D341Med (cell line): ENCODE measurements around the gene ATP13A2.

Experiments
- DNase-seq: peaks from one replicate; pipeline ENCODE4 v3.0.0; 2012; ENCODE audit warnings: low spot score

Gene ATP13A2, protein sequence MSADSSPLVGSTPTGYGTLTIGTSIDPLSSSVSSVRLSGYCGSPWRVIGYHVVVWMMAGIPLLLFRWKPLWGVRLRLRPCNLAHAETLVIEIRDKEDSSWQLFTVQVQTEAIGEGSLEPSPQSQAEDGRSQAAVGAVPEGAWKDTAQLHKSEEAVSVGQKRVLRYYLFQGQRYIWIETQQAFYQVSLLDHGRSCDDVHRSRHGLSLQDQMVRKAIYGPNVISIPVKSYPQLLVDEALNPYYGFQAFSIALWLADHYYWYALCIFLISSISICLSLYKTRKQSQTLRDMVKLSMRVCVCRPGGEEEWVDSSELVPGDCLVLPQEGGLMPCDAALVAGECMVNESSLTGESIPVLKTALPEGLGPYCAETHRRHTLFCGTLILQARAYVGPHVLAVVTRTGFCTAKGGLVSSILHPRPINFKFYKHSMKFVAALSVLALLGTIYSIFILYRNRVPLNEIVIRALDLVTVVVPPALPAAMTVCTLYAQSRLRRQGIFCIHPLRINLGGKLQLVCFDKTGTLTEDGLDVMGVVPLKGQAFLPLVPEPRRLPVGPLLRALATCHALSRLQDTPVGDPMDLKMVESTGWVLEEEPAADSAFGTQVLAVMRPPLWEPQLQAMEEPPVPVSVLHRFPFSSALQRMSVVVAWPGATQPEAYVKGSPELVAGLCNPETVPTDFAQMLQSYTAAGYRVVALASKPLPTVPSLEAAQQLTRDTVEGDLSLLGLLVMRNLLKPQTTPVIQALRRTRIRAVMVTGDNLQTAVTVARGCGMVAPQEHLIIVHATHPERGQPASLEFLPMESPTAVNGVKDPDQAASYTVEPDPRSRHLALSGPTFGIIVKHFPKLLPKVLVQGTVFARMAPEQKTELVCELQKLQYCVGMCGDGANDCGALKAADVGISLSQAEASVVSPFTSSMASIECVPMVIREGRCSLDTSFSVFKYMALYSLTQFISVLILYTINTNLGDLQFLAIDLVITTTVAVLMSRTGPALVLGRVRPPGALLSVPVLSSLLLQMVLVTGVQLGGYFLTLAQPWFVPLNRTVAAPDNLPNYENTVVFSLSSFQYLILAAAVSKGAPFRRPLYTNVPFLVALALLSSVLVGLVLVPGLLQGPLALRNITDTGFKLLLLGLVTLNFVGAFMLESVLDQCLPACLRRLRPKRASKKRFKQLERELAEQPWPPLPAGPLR

DNA sequence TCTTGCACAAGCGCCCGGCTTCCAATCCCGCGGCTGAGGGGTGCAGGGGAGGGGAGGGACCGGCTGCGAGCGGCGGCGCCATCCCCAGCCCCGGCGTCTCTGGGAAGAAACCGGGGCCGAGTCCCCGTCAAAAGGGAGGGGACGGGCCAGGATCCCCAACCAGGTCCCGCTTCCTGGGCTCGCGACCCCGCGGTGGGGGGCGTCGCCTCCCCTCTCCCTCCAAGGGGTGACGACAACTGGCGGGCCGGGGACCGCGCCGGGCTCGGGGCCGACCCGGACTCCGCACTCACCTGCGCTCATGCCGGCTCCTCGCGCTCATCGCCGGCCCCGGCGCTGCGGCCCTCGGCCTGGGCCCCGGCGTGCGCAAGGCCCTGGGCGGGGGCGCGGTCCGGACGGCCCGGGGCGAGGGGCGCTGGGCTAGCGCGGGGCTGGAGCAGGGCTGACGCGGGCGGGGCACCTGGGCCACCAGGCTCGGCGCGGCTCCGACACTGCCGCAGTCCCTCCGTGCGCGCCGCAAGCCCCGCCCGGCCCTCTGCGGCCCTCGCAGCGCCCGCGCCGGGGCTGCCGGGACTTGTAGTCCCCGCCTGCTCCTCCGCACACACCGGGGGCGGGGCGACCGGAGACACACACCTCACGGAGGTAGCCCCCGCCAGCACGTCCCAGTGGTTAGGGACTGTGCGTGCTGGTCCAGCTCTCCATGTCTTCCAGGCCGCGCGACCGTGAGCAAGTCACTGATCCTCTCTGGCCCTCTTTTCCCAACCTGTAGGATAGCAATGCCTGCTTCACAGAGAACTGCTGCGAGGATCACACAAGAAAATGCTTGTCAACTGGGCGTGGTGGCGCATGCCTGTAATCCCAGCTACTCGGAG is at the start of gene ATP13A2:
Gene ATP13A2 (minus strand): TSS at position 490 of the 869 bp plus-strand sequence. CDS start 190 bp downstream, at position 300.
- DNase-seq: peak; percentile 96

DNA sequence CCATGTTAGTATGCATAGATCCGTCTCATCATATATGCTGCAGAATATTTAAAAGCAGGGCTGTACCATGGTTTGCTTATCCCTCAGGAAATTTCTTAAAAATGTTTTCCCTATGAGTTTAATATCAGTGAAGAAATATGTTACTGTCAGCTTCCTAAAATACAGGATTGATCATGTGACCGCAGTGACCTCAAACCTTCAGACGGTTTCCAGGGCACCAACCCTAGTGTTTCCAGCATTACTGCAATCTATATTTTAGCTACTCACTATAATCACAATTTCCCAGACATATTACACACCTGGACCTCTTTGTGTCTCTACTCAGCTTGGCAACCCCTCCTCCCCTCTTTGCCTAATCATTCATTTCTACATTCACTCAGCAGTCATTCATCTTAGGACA is 49.8 kb upstream of the ATP13A2 start:
- DNase-seq: no peak

DNA sequence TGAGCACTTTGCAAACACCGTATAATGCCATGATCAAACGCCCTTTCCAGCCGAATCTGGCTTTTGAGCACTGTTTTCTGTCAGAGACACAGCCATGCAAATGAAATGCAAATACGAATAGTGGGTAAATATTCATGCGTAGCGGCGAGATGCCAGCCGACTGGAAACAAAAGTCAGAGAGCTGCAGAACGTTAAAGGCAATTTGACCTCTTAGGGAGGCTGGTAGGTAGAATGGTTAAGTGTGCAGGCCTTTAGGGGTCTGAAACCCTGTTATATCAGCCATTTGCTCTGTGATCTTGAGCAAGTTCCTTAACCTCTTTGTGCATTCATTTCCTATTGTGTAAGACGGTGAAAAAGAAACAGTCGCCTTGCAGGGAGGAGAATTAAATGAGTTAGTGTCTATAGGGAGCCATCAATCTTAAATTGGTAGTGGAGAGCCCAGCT is 48.6 kb upstream of the ATP13A2 start:
- no peak for DNase-seq

DNA sequence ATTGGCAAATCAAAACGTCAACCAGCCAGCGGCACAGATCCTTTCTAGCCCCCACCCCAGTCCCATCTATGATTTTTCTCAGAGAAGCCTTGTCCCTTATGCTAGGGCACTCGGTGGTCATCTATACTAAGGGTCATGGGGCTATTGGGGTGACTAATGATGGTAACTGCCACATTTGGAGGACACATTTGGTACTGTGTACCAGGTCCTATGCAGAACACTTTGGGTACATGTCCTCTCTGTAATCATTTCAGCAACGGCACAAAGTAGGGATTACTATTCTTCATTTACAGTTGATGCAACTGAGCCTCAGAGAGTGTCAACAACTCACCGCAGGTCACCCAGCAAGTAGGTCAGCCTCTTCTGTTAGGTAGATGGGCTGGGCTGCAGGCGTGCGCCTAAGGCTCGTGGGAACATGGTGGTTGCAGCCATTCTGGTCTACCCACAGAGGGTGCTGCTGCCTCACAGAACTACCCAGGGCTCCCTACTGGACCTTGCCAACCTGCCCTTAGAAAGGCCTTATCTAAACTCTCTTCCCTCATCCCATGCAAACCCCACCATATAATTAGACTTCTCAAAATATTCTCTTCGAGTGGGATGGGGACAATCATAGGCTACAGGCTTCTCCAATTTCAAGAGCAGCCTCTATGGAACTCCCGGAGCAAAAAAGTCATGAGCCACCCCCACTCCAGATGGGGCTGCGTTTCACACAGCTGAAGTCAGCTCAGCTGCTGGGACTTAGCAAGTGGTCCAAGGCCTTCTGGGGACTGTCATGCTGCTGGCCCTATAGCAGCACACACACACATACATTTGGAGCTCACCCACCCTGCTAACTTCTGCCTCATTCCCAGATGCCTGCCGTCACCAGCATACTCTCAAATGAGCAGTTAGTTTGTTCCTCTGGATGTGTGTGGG is 47.9 kb upstream of the ATP13A2 start:
- DNase-seq: peak; percentile 83

DNA sequence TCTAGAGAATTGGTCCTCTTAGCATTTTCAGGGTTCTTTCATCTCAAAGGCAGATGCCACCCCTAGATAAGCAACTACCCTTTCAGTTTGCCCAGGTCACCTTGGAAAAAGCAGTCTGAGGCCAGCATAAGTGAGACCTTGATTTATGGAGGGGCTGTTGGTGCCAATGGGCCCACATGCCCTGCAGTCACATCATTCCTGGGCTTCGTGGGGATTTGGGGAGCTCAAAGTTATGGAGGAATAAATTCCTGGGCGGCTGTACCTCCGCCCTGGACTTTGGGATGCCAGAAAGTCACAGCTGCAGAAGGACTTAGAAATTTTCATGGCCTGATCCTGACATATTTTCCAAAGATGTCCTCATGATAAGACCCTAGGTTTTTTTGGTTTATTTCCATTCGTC is 44.8 kb upstream of the ATP13A2 start:
- DNase-seq: no peak

DNA sequence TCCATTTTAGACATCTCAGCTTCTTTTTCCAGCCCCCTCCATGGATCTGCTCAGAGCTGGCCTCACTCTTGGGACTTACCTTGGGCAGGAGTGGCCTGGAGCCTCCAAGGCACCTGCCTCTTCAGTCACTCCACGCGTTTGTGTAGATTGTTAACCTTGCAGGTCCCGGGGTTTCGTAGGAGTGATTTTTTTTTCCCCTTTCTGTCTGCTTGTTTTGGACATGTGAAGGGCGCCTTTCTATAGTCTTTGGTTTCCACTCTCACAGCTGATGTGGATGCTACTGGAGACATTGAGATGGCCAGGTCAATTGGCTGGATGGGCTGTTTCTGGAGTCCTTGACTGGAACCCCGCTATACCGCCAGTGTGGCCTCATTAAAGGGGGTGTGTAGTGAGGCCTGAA is 44.1 kb upstream of the ATP13A2 start:
- no peak for DNase-seq

DNA sequence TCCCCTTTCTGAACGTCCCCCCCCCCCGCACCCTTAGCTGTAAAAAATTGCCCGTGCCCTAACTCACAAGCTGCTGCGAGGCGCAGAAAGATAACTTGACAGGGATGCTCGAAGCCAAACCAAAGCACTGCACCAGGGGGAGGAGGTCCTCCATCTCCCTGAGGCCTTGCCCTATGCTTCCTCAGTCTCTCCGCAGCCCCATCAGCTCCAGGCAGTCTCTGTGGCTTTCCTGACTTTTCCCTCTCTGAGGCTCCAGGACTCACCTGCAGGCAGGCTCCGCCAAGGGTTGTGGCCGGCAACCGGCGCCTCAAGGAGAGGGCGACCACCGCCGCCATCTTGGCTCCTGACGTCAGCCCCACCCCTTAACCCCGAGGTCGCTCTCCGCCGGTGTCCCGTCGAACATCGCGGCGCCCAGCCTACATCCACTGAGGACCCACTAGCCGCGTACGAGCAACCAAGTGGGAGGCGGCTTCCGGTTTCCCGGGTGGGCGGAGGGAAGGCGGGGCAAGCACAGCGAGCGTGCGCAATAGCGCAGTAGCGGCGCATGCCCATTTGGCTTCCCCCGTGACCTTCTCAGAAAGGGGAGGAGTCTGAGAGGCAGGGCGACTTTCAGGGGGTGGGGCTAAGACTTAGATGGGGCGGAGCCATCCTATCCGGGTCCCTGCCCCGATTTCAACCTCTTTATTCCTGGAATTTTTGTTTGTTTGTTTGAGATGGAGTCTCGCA is 42.1 kb upstream of the ATP13A2 start, which contains the start of gene SDHB:
Gene SDHB (minus strand): TSS at position 348 of the 726 bp plus-strand sequence. CDS start 13 bp downstream, at position 335.
- peak; percentile 96 for DNase-seq

DNA sequence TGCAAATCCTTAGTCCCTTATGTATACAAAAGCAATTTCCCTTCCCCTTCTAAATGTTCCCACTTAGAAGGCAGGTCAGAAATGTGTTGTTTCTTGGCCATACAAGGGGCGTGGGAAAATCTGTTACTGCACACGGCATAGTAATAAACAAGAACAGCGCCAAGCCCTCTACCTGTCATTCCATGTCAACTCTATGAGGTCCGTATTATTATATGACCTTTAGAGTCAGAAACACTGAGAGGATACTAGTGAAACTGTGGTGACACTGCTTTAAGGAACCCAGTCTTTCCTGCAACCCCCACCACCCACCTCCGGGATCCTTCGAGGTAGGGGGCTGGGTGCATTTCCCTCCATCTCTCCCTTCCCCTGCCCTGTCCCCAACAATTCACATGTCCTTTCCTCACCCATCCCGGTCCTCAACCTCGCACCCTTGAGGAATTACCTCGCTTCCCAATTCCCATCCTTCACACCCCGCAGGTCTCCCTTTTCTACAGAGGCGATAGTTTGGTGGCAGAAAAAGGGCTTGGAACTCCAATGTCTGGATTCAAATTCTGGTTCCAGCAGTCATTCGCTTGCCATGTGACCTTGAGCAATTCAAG is 41.5 kb upstream of the ATP13A2 start:
- DNase-seq: peak; percentile 8

DNA sequence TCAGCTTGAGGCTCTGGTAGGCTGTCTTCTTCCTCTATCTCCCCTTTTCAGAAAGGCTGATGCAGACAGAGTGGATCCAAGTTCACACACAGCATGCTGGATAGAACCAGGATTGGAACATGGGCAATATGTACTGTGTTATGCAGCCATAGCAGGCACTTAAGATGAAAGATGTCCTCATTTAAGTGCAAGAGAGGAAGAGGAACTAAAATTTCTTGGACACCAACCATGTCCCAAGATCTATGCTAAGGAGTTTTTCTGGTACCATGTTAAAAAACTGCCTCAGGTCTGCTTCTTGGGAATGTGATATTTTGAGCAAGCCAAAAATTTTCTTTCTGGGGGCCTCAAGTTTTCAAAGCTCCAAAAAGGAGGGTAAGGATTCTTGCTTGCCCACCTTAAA is 40.9 kb upstream of the ATP13A2 start:
- no peak for DNase-seq

DNA sequence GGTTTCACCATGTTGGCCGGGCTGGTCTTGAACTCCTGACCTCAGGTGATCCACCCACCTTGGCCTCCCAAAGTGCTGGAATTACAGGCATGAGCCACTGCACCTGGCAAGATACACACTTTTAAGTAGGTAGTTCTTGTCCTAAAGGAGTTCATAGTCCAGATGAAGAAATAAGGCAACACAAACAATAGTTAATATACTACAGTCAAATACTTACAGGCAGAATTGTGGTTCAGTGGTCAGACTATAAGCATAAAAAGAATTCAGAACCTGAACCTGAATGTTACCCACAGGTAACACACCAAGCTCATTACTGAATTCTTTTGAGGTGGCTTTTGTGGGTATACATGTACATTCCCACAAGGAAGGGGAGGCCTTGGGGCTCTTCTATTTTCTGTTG is 40.3 kb upstream of the ATP13A2 start:
- DNase-seq: no peak

DNA sequence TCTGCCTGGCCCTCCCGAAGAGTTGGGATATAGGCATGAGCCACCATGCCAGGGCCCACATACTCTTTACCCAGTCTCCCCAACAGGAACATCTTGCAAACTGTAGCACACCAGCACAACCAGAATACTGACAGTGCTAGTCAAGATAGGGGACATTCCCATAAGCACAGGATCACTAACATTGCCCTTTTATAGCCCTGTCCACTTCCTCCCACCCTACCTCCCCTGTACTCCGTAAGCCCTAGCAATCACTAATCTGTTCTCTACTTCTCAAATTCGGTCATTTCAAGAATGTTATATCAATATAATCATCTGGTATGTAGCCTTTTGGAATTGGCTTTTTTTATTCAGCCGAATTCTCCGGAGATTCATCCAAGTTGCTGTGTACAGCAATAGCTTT is 36.2 kb upstream of the ATP13A2 start:
- no peak for DNase-seq

DNA sequence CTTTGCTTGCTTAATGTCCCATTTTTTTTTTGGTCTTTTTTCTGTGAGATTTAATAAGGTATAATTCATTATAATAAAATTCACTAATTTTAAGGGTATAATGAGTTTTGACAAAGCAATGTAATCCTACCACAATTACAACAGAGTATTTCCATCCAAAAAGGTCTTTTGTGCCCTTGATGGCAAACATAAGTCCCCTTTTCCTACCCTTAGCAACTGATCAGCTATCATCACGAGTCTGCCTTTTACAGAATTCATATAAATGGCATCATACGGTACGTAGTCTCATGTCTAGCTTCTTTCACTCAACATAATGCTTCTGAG is 34.6 kb upstream of the ATP13A2 start:
- DNase-seq: no peak

DNA sequence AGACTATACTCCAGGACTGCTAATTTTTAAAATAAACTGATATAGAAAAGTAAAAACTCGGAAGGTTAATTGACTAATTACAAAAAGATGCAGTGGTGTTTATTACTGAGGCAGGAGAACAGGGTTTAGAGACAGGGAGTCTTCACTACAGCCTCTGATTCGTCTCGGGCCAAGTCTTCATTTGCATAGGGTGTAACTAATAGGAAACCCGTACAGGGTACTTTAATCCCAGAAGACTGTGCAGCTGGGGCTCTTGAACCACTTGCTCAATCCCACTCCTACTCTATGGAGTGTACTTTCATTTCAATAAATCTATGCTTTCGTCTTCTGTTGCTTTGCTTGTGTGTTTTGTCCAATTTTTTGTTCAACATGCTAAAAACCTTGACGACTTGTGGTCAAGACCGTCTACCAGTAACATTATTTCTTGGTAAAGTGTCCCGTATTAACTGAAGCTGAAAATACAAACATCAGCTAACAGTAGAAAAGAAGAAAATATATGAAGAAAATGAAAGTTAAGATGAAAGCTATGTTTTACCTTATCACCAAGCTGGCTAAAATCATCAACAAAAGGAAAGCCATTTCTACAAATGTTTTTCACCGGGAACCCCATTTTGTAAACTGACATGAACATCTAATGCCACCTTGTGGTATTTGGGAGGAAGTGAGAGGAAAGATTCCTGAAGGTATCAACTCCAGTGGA is 34.1 kb upstream of the ATP13A2 start:
- DNase-seq: peak; percentile 50

DNA sequence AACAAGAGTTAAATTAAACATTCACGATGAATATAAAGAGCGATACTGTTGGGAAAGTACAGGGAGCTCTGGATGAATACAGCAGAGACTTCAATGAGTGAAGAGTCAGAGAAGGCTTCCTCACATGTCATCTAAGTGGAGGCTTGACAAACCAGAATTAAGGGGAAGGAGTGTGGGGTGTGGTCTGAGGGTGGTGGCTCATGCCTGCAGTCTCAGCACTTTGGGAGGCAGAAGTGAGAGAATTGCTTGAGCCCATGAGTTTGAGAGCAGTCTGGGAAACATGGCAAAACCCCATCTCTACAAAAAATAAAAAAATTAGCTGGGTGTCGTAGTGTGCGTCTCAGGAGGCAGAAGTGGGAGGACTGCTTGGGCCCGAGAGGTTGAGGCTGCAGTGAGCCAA is 33.4 kb upstream of the ATP13A2 start:
- DNase-seq: no peak

DNA sequence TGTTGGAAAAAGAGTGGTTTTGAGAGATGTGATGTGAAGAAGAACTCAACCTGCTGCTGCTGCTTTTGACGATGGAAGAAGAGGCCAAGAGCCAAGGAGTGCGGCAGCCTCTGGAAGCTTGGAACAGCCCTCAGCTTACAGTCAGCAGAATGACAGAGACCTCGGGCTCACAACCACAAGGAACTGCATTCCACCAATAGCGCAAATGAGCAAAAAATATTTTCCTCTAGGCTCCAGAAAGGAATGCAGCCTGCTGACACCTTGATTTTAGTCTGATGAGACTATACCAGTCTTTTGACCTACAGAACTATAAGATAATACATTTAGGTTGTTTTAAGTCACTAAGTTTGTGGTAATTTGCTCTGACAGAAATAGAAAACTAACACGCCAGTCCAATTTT is 31.9 kb upstream of the ATP13A2 start:
- no peak for DNase-seq

DNA sequence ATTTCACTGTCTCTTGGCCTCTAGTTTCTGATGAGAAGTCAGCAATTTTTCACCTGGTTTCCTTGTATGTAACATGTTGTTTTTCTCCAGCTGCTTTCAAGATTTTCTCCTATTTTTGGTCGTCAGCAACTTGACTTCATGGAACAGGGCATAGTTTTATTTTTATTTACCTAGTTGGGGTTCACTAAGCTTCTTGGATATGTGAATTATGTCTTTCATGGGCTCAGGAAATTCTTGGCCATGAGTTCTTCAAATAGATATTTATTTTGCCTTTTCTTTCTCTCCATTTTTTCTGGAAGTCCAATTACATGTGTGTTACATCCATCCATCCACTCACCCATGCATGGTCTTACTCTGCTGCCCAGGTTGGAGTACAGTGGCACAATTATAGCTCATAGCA is 28.4 kb upstream of the ATP13A2 start:
- no peak for DNase-seq

DNA sequence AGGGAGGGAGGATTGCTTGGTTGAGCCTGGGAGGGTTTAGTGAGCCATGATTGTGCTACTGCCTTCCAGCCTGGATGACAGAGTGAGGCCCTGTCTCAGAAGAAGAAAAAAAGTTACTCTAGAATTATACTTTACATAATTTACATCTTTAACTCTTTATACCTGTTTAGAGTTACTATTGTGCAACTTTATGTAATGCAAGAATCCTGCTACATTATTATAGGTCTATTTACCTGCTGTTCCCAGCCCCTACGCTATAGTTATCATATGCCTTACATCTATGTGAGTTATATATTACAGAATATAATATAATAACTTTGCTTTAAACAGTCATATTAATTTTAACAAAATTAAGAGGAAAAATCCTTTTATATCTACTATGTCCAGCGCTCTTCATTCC is 27.8 kb upstream of the ATP13A2 start:
- DNase-seq: no peak

DNA sequence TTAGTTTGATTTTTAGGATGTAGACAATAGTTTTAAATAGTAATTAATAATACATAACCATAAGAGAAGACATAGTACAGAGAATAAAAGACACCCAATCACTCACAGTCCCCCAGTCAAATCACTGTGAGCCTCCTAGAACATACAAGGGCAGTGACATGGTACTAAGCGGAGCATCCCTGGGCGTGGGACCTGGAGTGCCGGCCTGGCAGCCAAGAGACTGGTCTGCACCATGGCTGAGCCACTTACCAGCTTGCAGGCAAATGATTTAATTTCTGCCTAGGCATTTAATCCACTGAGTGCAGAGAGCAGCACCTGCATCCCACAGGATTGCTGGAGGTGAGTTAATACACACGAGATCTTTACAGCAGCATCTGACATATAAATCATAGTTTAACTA is 21.8 kb upstream of the ATP13A2 start:
- no peak for DNase-seq

DNA sequence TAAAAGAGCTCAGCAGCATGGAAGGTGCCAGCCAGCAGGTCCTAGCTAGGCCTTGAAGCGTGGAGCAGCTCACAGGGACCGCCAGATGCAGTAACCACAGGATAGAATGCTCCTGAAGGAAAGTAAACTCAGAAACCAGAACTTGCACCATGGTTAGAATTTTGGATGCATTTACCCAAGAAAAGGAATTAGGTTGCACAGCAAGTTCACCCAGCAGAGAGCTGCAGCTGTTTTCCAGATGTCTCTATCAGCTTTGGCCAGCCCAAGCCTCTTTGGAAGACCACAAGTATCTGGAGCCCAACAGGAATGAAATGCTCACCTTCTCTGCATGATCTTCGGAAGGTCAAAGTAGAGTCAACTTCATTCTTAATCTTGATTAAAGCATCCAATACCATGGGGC is 21.0 kb upstream of the ATP13A2 start:
- no peak for DNase-seq
